ENCODE data around the gene DHRSX. TPM values are rescaled to one million over a fixed set of nuclear protein-coding genes. Genes with fewer than 3 reads are reported as not detected.
"Not testable (repeated sequence)": the region's sequence is repeated elsewhere in the genome, so short reads cannot be mapped to it uniquely, and the experiment has no call there.

The DHRSX gene
- total RNA-seq, 1 donor from 2014 or later, result 42.2 TPM

DNA sequence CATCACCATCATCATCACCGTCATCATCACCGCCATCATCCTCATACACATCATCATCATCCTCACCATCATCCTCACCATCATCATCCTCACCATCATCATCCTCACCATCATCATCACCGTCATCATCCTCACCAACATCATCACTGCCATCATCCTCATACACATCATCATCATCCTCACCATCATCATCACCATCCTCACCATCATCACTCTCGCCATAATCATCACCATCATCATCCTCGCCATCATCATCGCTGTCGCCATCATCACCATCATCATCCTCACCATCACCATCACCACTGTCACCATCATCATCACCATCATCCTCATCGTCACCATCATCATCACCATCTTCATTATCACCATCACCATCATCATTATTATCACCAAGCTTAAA is 19.8 kb upstream of the DHRSX start:
- Mint-ChIP-seq H3K4me3 (ENCODE audit: unreplicated experiment) (no peak overlapping the region), H3K9me3 (ENCODE audit: unreplicated experiment) (no peaks in the 10 kb centered on the region), H3K36me3 (ENCODE audit: unreplicated experiment) (no peaks in the 10 kb centered on the region), H3K27me3 (ENCODE audit: unreplicated experiment) (peaks cover 42% of the 10 kb centered on the region), H3K4me1 (ENCODE audit: unreplicated experiment) (no peaks in the 10 kb centered on the region), H3K27ac (ENCODE audit: unreplicated experiment) (no peak overlapping the region)
- DNase-seq (ENCODE audit: extremely low spot score, unreplicated experiment), result no peak
- TF ChIP-seq, protein P1, sequence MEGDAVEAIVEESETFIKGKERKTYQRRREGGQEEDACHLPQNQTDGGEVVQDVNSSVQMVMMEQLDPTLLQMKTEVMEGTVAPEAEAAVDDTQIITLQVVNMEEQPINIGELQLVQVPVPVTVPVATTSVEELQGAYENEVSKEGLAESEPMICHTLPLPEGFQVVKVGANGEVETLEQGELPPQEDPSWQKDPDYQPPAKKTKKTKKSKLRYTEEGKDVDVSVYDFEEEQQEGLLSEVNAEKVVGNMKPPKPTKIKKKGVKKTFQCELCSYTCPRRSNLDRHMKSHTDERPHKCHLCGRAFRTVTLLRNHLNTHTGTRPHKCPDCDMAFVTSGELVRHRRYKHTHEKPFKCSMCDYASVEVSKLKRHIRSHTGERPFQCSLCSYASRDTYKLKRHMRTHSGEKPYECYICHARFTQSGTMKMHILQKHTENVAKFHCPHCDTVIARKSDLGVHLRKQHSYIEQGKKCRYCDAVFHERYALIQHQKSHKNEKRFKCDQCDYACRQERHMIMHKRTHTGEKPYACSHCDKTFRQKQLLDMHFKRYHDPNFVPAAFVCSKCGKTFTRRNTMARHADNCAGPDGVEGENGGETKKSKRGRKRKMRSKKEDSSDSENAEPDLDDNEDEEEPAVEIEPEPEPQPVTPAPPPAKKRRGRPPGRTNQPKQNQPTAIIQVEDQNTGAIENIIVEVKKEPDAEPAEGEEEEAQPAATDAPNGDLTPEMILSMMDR (IDR thresholded peaks at IDR 0.05), result no peak

DNA sequence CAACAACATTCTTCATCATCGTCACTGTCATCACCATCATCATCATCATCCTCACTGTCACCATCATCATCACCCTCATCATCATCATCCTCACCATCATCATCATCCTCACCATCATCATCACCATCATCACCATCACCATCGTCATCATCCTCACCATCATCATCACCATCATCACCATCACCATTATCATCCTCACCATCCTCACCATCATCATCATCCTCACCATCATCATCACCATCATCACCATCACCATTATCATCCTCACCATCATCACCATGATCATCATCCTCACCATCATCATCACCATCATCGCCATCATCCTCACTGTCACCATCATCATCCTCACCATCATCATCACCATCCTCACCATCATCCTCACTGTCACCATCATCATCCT is 18.9 kb upstream of the DHRSX start:
- H3K27me3 Mint-ChIP-seq (ENCODE audit: unreplicated experiment), result peaks cover 40% of the 10 kb centered on the region
- DNase-seq (ENCODE audit: extremely low spot score, unreplicated experiment); H3K4me3 Mint-ChIP-seq (ENCODE audit: unreplicated experiment): not testable (repeated sequence)

DNA sequence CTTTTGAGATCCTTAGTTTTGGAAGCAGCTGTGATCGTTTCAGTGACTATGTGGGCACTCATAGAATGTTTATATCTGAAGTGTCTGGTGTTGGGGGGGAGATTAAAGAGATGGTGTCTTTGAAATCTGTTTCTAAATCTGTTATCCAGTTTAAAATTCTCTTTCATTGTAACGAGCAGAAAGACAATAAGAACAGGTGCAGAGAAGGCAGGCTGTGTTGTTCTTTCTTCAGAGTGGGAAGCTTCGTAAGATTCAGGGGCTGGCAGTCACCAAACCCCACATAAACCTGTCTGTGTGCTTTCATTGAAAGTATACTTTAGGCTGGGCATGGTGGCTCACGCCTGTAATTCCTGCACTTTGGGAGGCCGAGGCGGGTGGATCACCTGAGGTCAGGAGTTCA is 16.3 kb upstream of the DHRSX start:
- H3K36me3 Mint-ChIP-seq (ENCODE audit: unreplicated experiment), result no peaks in the 10 kb centered on the region
- H3K27me3 Mint-ChIP-seq (ENCODE audit: unreplicated experiment), result peaks cover 35% of the 10 kb centered on the region
- no peaks in the 10 kb centered on the region for H3K4me1 Mint-ChIP-seq (ENCODE audit: unreplicated experiment)
- DNase-seq (ENCODE audit: extremely low spot score, unreplicated experiment), result no peak
- no peak overlapping the region for H3K27ac Mint-ChIP-seq (ENCODE audit: unreplicated experiment)
- TF ChIP-seq, protein P1 (IDR thresholded peaks at IDR 0.05), result no peak
- H3K4me3 Mint-ChIP-seq (ENCODE audit: unreplicated experiment), result no peak overlapping the region
- no peaks in the 10 kb centered on the region for H3K9me3 Mint-ChIP-seq (ENCODE audit: unreplicated experiment)

More for the DNA sequence above, 18.9 kb upstream of the DHRSX start:
- H3K9me3 Mint-ChIP-seq (ENCODE audit: unreplicated experiment); H3K4me1 Mint-ChIP-seq (ENCODE audit: unreplicated experiment); H3K27ac Mint-ChIP-seq (ENCODE audit: unreplicated experiment); H3K36me3 Mint-ChIP-seq (ENCODE audit: unreplicated experiment): not testable (repeated sequence)

DNA sequence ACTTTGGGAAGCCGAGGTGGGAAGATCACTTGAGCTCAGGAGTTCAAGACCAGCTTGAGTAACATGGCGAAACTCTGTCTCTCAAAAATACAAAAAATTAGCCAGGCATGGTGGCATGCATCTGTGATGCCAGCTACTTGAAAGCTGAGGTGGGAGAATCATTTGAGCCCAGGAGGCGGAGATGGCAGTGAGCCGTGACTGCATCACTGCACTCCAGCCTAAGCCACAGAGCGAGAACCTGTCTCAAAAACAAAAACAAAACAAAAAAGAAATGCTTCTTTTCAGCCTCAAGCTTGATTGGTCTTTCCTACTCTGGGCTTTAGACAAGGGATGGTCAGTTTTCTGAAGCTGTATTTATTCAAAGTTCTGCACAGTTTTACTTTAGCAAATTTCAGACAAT is 15.8 kb upstream of the DHRSX start:
- Mint-ChIP-seq H3K4me1 (ENCODE audit: unreplicated experiment) (no peaks in the 10 kb centered on the region), H3K27ac (ENCODE audit: unreplicated experiment) (no peak overlapping the region), H3K9me3 (ENCODE audit: unreplicated experiment) (no peaks in the 10 kb centered on the region), H3K4me3 (ENCODE audit: unreplicated experiment) (no peak overlapping the region), H3K36me3 (ENCODE audit: unreplicated experiment) (no peaks in the 10 kb centered on the region), H3K27me3 (ENCODE audit: unreplicated experiment) (peaks cover 39% of the 10 kb centered on the region)
- DNase-seq (ENCODE audit: extremely low spot score, unreplicated experiment), result no peak
- TF ChIP-seq, protein P1 (IDR thresholded peaks at IDR 0.05), result no peak

DNA sequence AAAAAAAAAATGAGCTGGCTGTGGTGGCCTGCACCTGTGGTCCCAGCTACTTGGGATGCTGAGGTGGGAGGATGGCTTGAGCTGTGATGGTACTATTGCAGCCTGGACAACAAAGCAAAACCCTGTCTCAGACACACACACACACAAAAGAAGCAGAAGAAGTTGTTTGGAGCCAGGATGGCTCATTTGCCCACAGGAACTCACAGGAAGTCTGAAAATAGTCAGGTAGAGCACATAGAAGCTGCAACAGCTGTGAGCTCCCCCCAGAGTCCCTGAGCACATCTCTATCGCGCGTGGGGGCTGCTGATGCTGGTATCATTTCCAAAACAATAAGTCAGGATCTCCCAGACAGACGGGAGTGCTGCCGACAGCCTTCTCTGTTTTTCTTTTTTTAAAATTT is 13.4 kb upstream of the DHRSX start:
- H3K4me1 Mint-ChIP-seq (ENCODE audit: unreplicated experiment), result no peaks in the 10 kb centered on the region
- H3K27me3 Mint-ChIP-seq (ENCODE audit: unreplicated experiment), result peaks cover 41% of the 10 kb centered on the region
- no peak overlapping the region for H3K27ac Mint-ChIP-seq (ENCODE audit: unreplicated experiment)
- TF ChIP-seq, protein P1 (IDR thresholded peaks at IDR 0.05), result no peak
- no peak for DNase-seq (ENCODE audit: extremely low spot score, unreplicated experiment)
- no peaks in the 10 kb centered on the region for H3K36me3 Mint-ChIP-seq (ENCODE audit: unreplicated experiment)
- H3K9me3 Mint-ChIP-seq (ENCODE audit: unreplicated experiment), result no peaks in the 10 kb centered on the region
- H3K4me3 Mint-ChIP-seq (ENCODE audit: unreplicated experiment), result no peak overlapping the region

DNA sequence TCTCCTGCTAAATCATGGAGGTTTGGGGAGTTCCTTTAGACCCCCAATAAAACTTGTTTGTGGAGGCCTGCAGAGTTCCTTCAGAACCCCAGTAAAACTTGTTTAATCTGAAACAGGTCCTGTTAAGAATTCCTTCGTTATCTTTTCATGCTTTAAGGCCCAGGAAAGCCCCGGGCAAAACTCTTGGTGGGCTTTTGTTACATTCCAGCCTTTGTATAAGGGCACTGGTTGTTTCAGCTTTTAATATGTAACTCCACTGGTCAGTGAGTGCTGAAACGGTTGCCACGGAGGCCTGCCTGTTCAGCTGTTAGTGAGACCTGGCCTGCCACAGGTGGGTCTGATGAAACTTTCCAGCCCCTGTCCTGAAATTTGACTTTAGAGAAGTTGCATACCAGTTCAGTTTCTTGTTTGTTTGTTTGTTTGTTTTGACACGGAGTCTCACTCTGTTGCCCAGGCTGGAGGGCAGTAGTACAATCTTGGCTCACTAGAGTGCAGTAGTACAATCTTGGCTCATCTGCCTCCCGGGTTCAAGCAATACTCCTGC is 12.4 kb upstream of the DHRSX start:
- no peak for DNase-seq (ENCODE audit: extremely low spot score, unreplicated experiment)
- Mint-ChIP-seq H3K9me3 (ENCODE audit: unreplicated experiment) (no peaks in the 10 kb centered on the region), H3K27ac (ENCODE audit: unreplicated experiment) (no peak overlapping the region), H3K4me3 (ENCODE audit: unreplicated experiment) (no peak overlapping the region), H3K4me1 (ENCODE audit: unreplicated experiment) (peaks cover 2% of the 10 kb centered on the region), H3K36me3 (ENCODE audit: unreplicated experiment) (no peaks in the 10 kb centered on the region), H3K27me3 (ENCODE audit: unreplicated experiment) (peaks cover 46% of the 10 kb centered on the region)
- TF ChIP-seq, protein P1 (IDR thresholded peaks at IDR 0.05), result no peak

All from osteocyte (in vitro differentiated cells).